ENCODE data around the gene UFM1.

- no peak for TF ChIP-seq CTCF (IDR thresholded peaks at IDR 0.05; ENCODE audit: poor library complexity)
- no peak for TF ChIP-seq EZH2 (IDR thresholded peaks at IDR 0.05; ENCODE audit: borderline replicate concordance)
Measured at GRCh38 chr13:38399535-38399934, 49.9 kb downstream of the UFM1 start.
